ENCODE measurements around the gene ABCC9.

The ABCC9 gene

GRCh38 chr12:21819236-21819635 is 122.0 kb downstream of the ABCC9 start:
- Histone ChIP-seq H3K4me3 (IDR thresholded peaks at IDR 0.05; ENCODE audit: insufficient read depth, low read depth, low read length) (no peak overlapping the region), H3K36me3 (ENCODE audit: insufficient read depth) (no peaks in the 10 kb centered on the region), H3K27me3 (ENCODE audit: insufficient read depth, low read depth) (no peaks in the 10 kb centered on the region), H2AFZ (ENCODE audit: low read depth) (no peak overlapping the region), H3K79me2 (ENCODE audit: insufficient read depth, low read depth) (no peaks in the 10 kb centered on the region), H3K4me1 (ENCODE audit: low read depth, poor library complexity, severe bottlenecking) (no peaks in the 10 kb centered on the region), H3K4me2 (no peak overlapping the region), H3K27ac (no peak overlapping the region), H4K20me1 (ENCODE audit: insufficient read depth) (no peaks in the 10 kb centered on the region), H3K9ac (no peak overlapping the region)
- no peak for TF ChIP-seq CTCF (conservative IDR thresholded peaks at IDR 0.05; ENCODE audit: low read depth, low read length)

- Histone ChIP-seq H3K4me3 (IDR thresholded peaks at IDR 0.05; ENCODE audit: insufficient read depth, low read depth, low read length) (no peak overlapping the region), H3K9ac (no peak overlapping the region), H2AFZ (ENCODE audit: low read depth) (no peak overlapping the region), H3K4me1 (ENCODE audit: low read depth, poor library complexity, severe bottlenecking) (no peaks in the 10 kb centered on the region), H4K20me1 (ENCODE audit: insufficient read depth) (no peaks in the 10 kb centered on the region), H3K4me2 (no peak overlapping the region), H3K79me2 (ENCODE audit: insufficient read depth, low read depth) (no peaks in the 10 kb centered on the region), H3K27ac (no peak overlapping the region), H3K27me3 (ENCODE audit: insufficient read depth, low read depth) (no peaks in the 10 kb centered on the region), H3K36me3 (ENCODE audit: insufficient read depth) (no peaks in the 10 kb centered on the region)
- no peak for TF ChIP-seq CTCF (conservative IDR thresholded peaks at IDR 0.05; ENCODE audit: low read depth, low read length)
Observed at GRCh38 chr12:21818627-21819026, 122.6 kb downstream of the ABCC9 start.

GRCh38 chr12:21815306-21816062 is 125.7 kb downstream of the ABCC9 start:
- Histone ChIP-seq H4K20me1 (ENCODE audit: insufficient read depth) (no peaks in the 10 kb centered on the region), H3K27me3 (ENCODE audit: insufficient read depth, low read depth) (no peaks in the 10 kb centered on the region), H3K36me3 (ENCODE audit: insufficient read depth) (no peaks in the 10 kb centered on the region), H3K79me2 (ENCODE audit: insufficient read depth, low read depth) (no peaks in the 10 kb centered on the region), H3K4me2 (no peak overlapping the region), H2AFZ (ENCODE audit: low read depth) (no peak overlapping the region), H3K4me1 (ENCODE audit: low read depth, poor library complexity, severe bottlenecking) (no peaks in the 10 kb centered on the region), H3K27ac (no peak overlapping the region), H3K4me3 (IDR thresholded peaks at IDR 0.05; ENCODE audit: insufficient read depth, low read depth, low read length) (no peak overlapping the region), H3K9ac (no peak overlapping the region)
- no peak for TF ChIP-seq CTCF (conservative IDR thresholded peaks at IDR 0.05; ENCODE audit: low read depth, low read length)

GRCh38 chr12:21814814-21815213 is 126.4 kb downstream of the ABCC9 start:
- Histone ChIP-seq H3K27ac (no peak overlapping the region), H3K27me3 (ENCODE audit: insufficient read depth, low read depth) (no peaks in the 10 kb centered on the region), H2AFZ (ENCODE audit: low read depth) (no peak overlapping the region), H4K20me1 (ENCODE audit: insufficient read depth) (no peaks in the 10 kb centered on the region), H3K9ac (no peak overlapping the region), H3K4me2 (no peak overlapping the region), H3K4me3 (IDR thresholded peaks at IDR 0.05; ENCODE audit: insufficient read depth, low read depth, low read length) (no peak overlapping the region), H3K36me3 (ENCODE audit: insufficient read depth) (no peaks in the 10 kb centered on the region), H3K79me2 (ENCODE audit: insufficient read depth, low read depth) (no peaks in the 10 kb centered on the region), H3K4me1 (ENCODE audit: low read depth, poor library complexity, severe bottlenecking) (no peaks in the 10 kb centered on the region)
- TF ChIP-seq CTCF (conservative IDR thresholded peaks at IDR 0.05; ENCODE audit: low read depth, low read length): no peak

Measured in KMS-11 (cell line).